Skeletal muscle cell (primary cell): ENCODE results near the gene THUMPD3.

Experiments used
- DNase-seq: peaks from one replicate; pipeline ENCODE4 v3.0.0-alpha.2; 2010; ENCODE audit warnings: low read depth
- H3K4me3 ChIP-seq: 2 replicates; pipeline ENCODE4 v1.5.1; 2011; ENCODE audit warnings: low read depth, mild to moderate bottlenecking, control low read depth, low read length, moderate library complexity

THUMPD3 gene, protein sequence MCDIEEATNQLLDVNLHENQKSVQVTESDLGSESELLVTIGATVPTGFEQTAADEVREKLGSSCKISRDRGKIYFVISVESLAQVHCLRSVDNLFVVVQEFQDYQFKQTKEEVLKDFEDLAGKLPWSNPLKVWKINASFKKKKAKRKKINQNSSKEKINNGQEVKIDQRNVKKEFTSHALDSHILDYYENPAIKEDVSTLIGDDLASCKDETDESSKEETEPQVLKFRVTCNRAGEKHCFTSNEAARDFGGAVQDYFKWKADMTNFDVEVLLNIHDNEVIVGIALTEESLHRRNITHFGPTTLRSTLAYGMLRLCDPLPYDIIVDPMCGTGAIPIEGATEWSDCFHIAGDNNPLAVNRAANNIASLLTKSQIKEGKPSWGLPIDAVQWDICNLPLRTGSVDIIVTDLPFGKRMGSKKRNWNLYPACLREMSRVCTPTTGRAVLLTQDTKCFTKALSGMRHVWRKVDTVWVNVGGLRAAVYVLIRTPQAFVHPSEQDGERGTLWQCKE

GRCh38 chr3:9362731-9363530 lies at the start of gene THUMPD3:
THUMPD3 (plus strand) TSS chr3:9363054; CDS start chr3:9365069, 2,015 bp downstream.
- peak; percentile 66 for DNase-seq
- peak within 1 kb of the TSS; percentile 63 for H3K4me3 ChIP-seq

GRCh38 chr3:9314796-9315195 lies 48.1 kb upstream of the THUMPD3 start:
- no peak for DNase-seq
- H3K4me3 ChIP-seq: no peak overlapping the region

DNA sequence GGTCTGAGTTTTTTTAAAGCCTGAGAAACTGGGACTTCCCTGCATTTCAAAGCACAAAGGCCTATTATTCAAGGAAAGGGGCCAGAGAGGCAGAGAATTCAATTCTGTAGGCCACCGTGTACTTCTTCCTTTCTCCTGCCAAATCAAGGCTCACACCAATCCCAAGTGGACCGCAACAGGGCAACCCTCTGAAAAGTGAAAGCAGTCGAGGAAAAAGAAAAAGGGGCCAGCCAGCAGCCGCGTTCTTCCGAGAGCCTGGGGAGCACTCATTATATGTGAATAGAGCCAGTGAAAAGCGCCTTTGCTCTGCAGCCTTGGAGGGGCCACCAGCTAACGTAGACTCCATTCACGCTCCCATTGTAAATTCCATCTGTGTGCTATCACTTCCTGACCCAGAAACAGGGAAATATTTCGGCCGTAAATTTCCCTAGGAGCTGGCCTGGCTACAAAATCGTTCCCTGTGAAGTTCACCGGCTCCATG lies 45.9 kb upstream of the THUMPD3 start:
- peak; percentile 35 for DNase-seq
- peak overlapping the region; percentile 31 for H3K4me3 ChIP-seq

DNA sequence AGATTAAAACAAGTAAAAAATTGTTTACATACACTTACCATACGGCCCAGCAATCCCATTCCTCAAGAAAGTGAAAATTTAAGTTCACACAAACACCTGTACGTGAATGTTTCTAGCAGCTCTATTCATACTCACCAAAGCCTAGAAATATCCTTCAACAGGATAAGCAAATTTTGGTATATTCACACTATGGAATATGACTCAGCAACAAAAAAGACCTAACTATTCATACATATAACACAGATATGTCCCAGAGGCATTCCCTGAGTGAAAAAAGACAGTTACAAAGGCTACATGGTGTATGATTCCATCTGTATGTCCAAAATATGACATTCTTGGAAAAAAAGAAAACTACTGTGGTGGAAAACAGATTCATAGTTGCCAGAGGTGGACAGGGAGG lies 40.1 kb upstream of the THUMPD3 start:
- no peak for DNase-seq
- H3K4me3 ChIP-seq: no peak overlapping the region

- no peak overlapping the region for H3K4me3 ChIP-seq
Observed at GRCh38 chr3:9324944-9325343, 37.9 kb upstream of the THUMPD3 start.

GRCh38 chr3:9327578-9327977 lies 35.3 kb upstream of the THUMPD3 start:
- DNase-seq: no peak

More at GRCh38 chr3:9324944-9325343, 37.9 kb upstream of the THUMPD3 start:
- no peak for DNase-seq

DNA sequence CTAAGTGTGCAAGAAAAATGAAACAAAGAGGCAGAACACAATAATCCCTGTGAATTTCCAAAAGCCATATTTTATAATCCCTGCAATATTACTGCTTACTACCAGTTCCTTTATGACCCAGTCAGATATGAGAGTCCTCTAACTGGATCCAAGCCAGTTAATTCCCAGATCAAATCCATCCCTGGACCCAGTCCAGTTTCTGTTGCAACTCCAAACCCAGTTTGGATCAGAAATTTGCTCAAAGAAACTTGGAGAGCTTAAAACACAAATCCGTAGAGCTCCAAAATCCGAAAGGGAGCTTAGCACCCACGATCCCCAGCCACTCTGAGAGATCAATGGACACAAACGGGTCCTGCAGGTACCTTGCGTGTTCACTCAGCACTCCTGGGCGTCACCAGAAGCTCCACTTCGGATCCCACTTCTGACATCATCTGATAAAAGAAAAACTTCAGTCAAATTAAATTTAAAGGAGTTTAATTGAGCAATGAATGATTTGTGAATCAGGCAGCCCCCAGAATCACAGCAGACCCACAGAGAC lies 32.6 kb upstream of the THUMPD3 start:
- no peak for DNase-seq
- no peak overlapping the region for H3K4me3 ChIP-seq

More at GRCh38 chr3:9327578-9327977, 35.3 kb upstream of the THUMPD3 start:
- no peak overlapping the region for H3K4me3 ChIP-seq

- DNase-seq: no peak
- H3K4me3 ChIP-seq: no peak overlapping the region
Observed at GRCh38 chr3:9331171-9331570, 31.7 kb upstream of the THUMPD3 start.

- no peak overlapping the region for H3K4me3 ChIP-seq
- no peak for DNase-seq
Observed at GRCh38 chr3:9332250-9333030, 30.4 kb upstream of the THUMPD3 start.

DNA sequence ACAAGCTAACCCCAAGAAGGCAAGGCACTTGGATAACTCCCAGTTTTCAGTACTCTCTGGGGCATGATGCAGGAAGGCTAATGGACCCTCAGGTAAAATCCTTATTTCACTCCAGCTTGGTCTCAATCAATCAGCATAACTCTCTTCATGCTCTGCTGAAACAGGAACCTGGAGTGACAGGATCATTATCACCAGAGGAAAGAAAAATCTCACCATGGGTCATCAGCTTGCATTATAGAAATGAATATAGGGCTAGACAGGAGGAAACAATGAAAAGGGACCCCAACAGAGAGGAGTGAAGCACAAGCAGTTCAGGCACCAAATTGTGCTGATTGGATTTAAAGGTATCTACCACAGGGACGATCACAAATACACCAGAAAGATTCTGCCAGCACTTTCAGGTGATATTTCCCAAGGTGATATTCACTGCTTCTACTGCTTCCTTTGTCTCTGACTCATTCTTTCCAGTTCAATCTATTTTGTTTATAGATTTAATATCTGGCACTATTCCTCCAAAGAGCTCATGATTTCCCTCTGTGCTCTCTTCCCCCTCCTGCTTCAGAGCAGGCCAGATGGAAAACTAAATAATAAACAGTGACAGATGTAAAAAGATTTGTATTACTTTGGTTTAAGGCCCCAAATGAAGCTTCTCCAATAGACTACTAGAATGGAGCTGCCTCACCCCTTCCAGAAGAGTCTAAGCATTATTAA lies 22.9 kb upstream of the THUMPD3 start:
- DNase-seq: no peak

GRCh38 chr3:9340472-9340902 lies 22.4 kb upstream of the THUMPD3 start:
- H3K4me3 ChIP-seq: no peak overlapping the region
- peak; percentile 51 for DNase-seq

More for the DNA sequence above, 22.9 kb upstream of the THUMPD3 start:
- no peak overlapping the region for H3K4me3 ChIP-seq

DNA sequence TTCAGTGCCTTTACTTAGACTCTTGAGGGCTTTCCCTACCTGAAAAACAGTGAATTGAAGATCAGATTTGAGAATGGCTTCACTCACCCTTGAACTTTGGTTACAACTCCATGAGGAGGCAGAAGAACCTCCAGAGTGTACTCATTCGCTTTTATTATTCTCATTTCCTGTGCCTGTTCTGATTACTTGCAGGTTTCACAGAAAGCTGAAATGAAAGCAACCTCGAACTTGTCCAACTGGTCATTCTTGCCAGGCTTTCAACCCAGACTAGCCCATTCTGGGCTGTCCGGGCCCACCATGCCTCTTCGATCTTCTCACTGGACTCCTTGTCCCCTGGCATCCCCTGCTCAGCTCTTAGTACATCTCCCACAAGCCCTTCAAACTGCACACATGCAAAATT lies 20.2 kb upstream of the THUMPD3 start:
- no peak for DNase-seq
- H3K4me3 ChIP-seq: no peak overlapping the region

GRCh38 chr3:9343115-9343514 lies 19.7 kb upstream of the THUMPD3 start:
- no peak overlapping the region for H3K4me3 ChIP-seq
- DNase-seq: no peak

GRCh38 chr3:9345041-9345440 lies 17.8 kb upstream of the THUMPD3 start:
- DNase-seq: no peak
- no peak overlapping the region for H3K4me3 ChIP-seq

DNA sequence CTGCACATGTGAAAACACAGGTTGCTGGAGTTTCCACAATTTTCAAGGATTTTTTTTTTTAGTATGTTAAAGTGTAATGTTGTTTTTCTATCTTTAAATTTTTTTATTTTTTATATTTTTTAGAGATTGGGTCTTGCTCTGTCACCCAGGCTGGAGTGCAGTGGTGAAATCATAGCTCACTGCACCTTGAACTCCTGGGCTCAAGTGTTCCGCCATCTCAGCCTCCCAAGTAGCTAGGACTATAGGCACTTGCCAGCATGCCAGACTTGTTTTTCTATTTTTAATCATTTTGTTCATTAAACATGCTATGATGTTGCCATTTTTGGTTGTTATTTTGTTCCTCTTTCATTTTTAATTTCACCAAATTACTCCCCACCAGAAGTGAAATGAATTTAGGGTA lies 16.7 kb upstream of the THUMPD3 start:
- H3K4me3 ChIP-seq: no peak overlapping the region
- no peak for DNase-seq

GRCh38 chr3:9347081-9347480 lies 15.8 kb upstream of the THUMPD3 start:
- no peak overlapping the region for H3K4me3 ChIP-seq
- no peak for DNase-seq

DNA sequence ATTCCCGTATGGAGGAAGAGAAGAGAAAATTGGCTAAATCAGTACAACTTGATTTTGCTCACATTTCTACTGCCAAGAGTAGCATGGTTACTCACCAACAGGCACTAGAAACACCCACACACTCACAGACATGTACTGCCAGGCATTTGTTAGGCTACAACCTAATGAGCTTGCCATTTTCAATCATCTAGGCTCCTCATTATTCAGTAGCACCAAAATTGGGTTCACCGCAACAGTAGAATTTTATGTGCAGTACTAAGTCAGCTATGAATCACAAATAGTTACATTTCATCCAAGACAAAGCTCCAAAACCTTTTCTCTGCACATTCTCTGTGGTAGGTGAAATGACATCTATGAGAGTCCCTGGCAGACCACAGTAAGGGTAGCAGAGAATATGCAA lies 15.0 kb upstream of the THUMPD3 start:
- peak; percentile 71 for DNase-seq
- no peak overlapping the region for H3K4me3 ChIP-seq

GRCh38 chr3:9349321-9350117 lies 13.3 kb upstream of the THUMPD3 start:
- no peak overlapping the region for H3K4me3 ChIP-seq
- DNase-seq: peak; percentile 82
